Duodenal mucosa (tissue), 2 donors: ENCODE measurements around the gene DSC3.
"Not testable (repeated sequence)": the region's sequence is repeated elsewhere in the genome, so short reads cannot be mapped to it uniquely, and the experiment has no call there.

ENCODE experiments used
- H3K27ac ChIP-seq: one replicate; pipeline ENCODE4 v1.7.0; 2013; ENCODE audit warnings: low read depth, low read length
- H3K27me3 ChIP-seq, 2 donors: one replicate each; pipeline ENCODE4 v1.7.0; 2013; ENCODE audit warnings: low read length in 2 of 2, control low read depth in 1 of 2; ENCODE audit not compliant: insufficient read depth in 2 of 2, control insufficient read depth in 1 of 2
- H3K36me3 ChIP-seq, 2 donors: one replicate each; pipeline ENCODE4 v1.7.0; 2013; ENCODE audit warnings: low read length in 2 of 2, control low read depth in 1 of 2; ENCODE audit not compliant: insufficient read depth in 2 of 2, control insufficient read depth in 1 of 2
- H3K4me1 ChIP-seq, 2 donors: one replicate each; pipeline ENCODE4 v1.7.0; 2013; ENCODE audit warnings: low read length in 2 of 2, control low read depth in 1 of 2; ENCODE audit not compliant: insufficient read depth in 2 of 2, control insufficient read depth in 1 of 2
- H3K4me3 ChIP-seq, 2 donors: one replicate each; pipeline ENCODE4 v1.7.0; 2013; ENCODE audit warnings: low read length in 2 of 2, low read depth in 1 of 2
- H3K9ac ChIP-seq, 2 donors: one replicate each; pipeline ENCODE4 v1.7.0; 2013; ENCODE audit warnings: low read length in 2 of 2, low read depth in 1 of 2
- H3K9me3 ChIP-seq, 2 donors: one replicate each; pipeline ENCODE4 v1.7.0; 2013; ENCODE audit warnings: low read length in 2 of 2, control low read depth in 1 of 2; ENCODE audit not compliant: control insufficient read depth in 1 of 2

The DSC3 gene

GRCh38 chr18:30985753-30986152, 56.8 kb downstream of the DSC3 start:
- H3K36me3 ChIP-seq: no peaks in the 10 kb centered on the region
- no peak overlapping the region for H3K9ac ChIP-seq
- H3K27me3 ChIP-seq: no peaks in the 10 kb centered on the region
- H3K4me1 ChIP-seq: peaks cover 6 to 8% of the 10 kb centered on the region in 2 donors
- no peak overlapping the region for H3K4me3 ChIP-seq
- H3K27ac ChIP-seq: no peak overlapping the region
- peaks cover 0 to 3% of the 10 kb centered on the region in 2 donors for H3K9me3 ChIP-seq

DNA sequence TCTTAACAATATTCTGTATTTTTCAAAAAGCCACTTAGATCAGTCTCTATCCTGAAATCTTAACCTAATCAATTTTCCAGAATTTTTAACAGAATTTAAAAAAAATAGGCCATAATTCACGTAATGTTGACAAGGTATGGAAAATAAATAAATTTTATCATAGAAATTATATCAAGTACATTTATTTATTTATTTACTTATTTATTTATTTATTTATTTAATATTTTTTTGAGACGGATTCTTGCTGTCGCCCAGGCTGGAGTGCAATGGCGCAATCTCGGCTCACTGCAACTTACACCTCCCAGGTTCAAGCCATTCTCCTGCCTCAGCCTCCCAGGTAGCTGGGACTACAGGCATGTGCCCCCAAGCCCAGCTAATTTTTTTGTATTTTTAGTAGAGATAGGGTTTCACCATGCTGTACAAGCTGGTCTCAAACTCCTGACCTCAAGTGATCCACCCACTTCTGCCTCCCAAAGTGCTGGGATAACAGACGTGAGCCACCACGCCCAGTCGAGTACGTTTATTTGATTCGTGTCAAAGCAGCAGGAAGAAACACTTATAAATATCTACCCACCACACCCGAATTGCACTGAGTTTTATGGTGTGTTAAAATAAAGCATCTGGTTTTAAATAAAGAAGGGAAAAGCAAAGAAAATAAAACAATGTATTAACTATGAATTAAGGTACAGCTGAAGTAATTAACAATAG, 60.1 kb downstream of the DSC3 start:
- Histone ChIP-seq H3K27ac (no peak overlapping the region), H3K27me3 (no peaks in the 10 kb centered on the region), H3K36me3 (no peaks in the 10 kb centered on the region), H3K4me1 (peaks cover 3 to 4% of the 10 kb centered on the region in 2 donors), H3K9me3 (peaks cover 0 to 3% of the 10 kb centered on the region in 2 donors), H3K9ac (no peak overlapping the region), H3K4me3 (no peak overlapping the region)

GRCh38 chr18:30978091-30978490, 64.5 kb downstream of the DSC3 start:
- not testable (repeated sequence) for H3K27me3 ChIP-seq, H3K27ac ChIP-seq, H3K36me3 ChIP-seq, H3K9ac ChIP-seq, H3K4me3 ChIP-seq, H3K4me1 ChIP-seq, H3K9me3 ChIP-seq

GRCh38 chr18:30971338-30971956, 71.1 kb downstream of the DSC3 start:
- Histone ChIP-seq H3K36me3 (no peaks in the 10 kb centered on the region), H3K9ac (no peak overlapping the region), H3K4me3 (no peak overlapping the region), H3K4me1 (peaks cover 0 to 6% of the 10 kb centered on the region in 2 donors), H3K27me3 (no peaks in the 10 kb centered on the region), H3K9me3 (no peaks in the 10 kb centered on the region), H3K27ac (no peak overlapping the region)

GRCh38 chr18:30970196-30970816, 72.2 kb downstream of the DSC3 start:
- Histone ChIP-seq H3K9ac (no peak overlapping the region), H3K27me3 (no peaks in the 10 kb centered on the region), H3K27ac (no peak overlapping the region), H3K4me3 (no peak overlapping the region), H3K9me3 (no peaks in the 10 kb centered on the region), H3K4me1 (peaks cover 0 to 6% of the 10 kb centered on the region in 2 donors), H3K36me3 (no peaks in the 10 kb centered on the region)

DNA sequence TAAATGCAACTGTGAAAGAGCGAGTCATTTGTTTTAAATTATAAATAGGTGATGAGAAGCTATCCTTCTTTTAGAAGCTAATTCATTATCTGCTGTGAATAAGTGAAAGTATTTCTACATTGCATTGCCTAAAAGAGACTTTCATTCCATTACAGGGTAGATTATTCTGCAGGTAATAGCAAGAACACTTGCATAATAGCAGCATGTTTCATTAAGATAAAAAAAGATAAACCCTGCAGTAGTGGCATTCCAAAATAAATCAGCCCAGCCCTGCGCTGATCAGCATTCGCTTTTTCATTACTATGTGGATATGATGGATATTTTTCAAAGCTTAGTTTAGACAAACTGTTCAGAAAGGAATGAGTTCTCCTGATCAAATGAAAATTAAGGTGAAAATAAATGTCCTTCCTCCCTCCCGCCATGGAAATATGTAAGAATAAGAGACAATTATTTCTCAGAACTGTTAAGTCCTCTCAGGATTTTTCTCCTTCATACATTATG, 72.8 kb downstream of the DSC3 start:
- H3K4me1 ChIP-seq: peaks cover 0 to 6% of the 10 kb centered on the region in 2 donors
- H3K4me3 ChIP-seq: no peak overlapping the region
- H3K9ac ChIP-seq: no peak overlapping the region
- H3K27me3 ChIP-seq: no peaks in the 10 kb centered on the region
- no peak overlapping the region for H3K27ac ChIP-seq
- no peaks in the 10 kb centered on the region for H3K36me3 ChIP-seq
- H3K9me3 ChIP-seq: no peaks in the 10 kb centered on the region

GRCh38 chr18:30967701-30968100, 74.8 kb downstream of the DSC3 start:
- Histone ChIP-seq H3K9ac (no peak overlapping the region), H3K4me1 (peaks cover 0 to 6% of the 10 kb centered on the region in 2 donors), H3K4me3 (no peak overlapping the region), H3K27me3 (no peaks in the 10 kb centered on the region), H3K9me3 (no peaks in the 10 kb centered on the region), H3K27ac (no peak overlapping the region), H3K36me3 (no peaks in the 10 kb centered on the region)

DNA sequence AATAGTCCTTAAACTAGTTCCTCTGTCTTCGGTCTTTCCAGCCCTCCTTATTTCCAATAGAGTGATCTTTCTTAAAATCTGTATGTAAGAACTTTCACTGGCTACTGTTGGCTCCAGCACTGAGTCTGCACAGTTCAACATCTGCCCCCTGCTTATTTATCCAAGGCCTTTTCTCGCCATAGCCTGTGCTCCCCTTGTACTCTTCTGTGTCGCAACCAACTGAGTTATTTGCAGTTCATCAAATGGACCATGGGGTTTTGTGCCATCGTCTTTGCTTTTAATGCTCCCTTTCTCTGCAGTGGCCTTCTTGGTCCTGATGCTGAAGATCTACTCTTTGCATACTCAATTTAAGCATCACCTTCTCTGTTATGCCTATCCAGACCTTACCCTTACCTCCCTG, 77.3 kb downstream of the DSC3 start:
- Histone ChIP-seq H3K9me3 (no peaks in the 10 kb centered on the region), H3K9ac (no peak overlapping the region), H3K4me3 (no peak overlapping the region), H3K27ac (no peak overlapping the region), H3K27me3 (no peaks in the 10 kb centered on the region), H3K4me1 (peaks cover 0 to 3% of the 10 kb centered on the region in 2 donors), H3K36me3 (no peaks in the 10 kb centered on the region)

DNA sequence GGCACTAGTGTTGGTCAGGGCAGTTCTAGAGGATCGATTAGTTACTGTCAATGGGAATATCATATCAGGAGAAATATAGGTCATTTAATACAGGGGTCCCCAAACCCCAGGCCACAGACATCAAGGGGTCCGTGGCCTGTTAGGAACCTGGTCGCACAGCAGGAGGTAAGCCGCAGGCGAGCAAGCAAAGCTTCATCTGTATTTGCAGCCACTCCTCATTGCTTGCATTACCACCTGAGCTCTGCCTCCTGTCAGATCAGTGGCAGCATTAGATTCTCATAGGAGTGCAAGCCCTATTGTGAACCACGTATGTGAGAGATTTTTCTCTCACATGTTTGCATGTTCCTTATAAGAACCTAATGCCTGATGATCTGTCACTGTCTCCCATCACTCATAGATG, 81.9 kb downstream of the DSC3 start:
- Histone ChIP-seq H3K9me3 (no peaks in the 10 kb centered on the region), H3K36me3 (no peaks in the 10 kb centered on the region), H3K4me1 (no peaks in the 10 kb centered on the region), H3K27ac (no peak overlapping the region), H3K9ac (no peak overlapping the region), H3K4me3 (no peak overlapping the region), H3K27me3 (no peaks in the 10 kb centered on the region)

GRCh38 chr18:30957066-30957465, 85.5 kb downstream of the DSC3 start:
- Histone ChIP-seq H3K27ac (no peak overlapping the region), H3K9ac (no peak overlapping the region), H3K27me3 (no peaks in the 10 kb centered on the region), H3K36me3 (no peaks in the 10 kb centered on the region), H3K4me3 (no peak overlapping the region), H3K9me3 (no peaks in the 10 kb centered on the region), H3K4me1 (no peaks in the 10 kb centered on the region)
